Mesodermal cell (in vitro differentiated cells): ENCODE data around the gene DEFB131A.
"Not testable (repeated sequence)": the region's sequence is repeated elsewhere in the genome, so short reads cannot be mapped to it uniquely, and the experiment has no call there.

Experiments used
- H3K27ac ChIP-seq: 2 replicates; pipeline ENCODE4 v1.7.0; 2013; ENCODE audit warnings: mild to moderate bottlenecking, low read depth, low read length, moderate library complexity; ENCODE audit not compliant: severe bottlenecking
- H3K36me3 ChIP-seq: 2 replicates; pipeline ENCODE4 v1.7.1; 2013; ENCODE audit warnings: mild to moderate bottlenecking, low read length, moderate library complexity; ENCODE audit not compliant: control insufficient read depth, insufficient read depth
- H3K4me1 ChIP-seq: one replicate; pipeline ENCODE4 v1.7.1; 2013; ENCODE audit warnings: mild to moderate bottlenecking, low read length; ENCODE audit not compliant: insufficient read depth, control insufficient read depth, poor library complexity, severe bottlenecking
- H3K4me3 ChIP-seq: 2 replicates; pipeline ENCODE4 v1.7.0; 2013; ENCODE audit warnings: low read length, control low read depth, mild to moderate bottlenecking; ENCODE audit not compliant: insufficient read depth, poor library complexity, severe bottlenecking; ENCODE audit errors: extremely low read depth
- H3K9me3 ChIP-seq: 2 replicates; pipeline ENCODE4 v1.7.1; 2013; ENCODE audit warnings: mild to moderate bottlenecking, low read length, moderate library complexity; ENCODE audit not compliant: control insufficient read depth
- WGBS, 2 experiments: methylation state at CpG; one replicate each; pipeline ENCODE4 v1.1.5; 2013; ENCODE audit warnings: missing lambda C conversion rate in 2 of 2; ENCODE audit not compliant: insufficient coverage in 2 of 2; 5-methylcytosine and 5-hydroxymethylcytosine counted together

The DEFB131A gene

DNA sequence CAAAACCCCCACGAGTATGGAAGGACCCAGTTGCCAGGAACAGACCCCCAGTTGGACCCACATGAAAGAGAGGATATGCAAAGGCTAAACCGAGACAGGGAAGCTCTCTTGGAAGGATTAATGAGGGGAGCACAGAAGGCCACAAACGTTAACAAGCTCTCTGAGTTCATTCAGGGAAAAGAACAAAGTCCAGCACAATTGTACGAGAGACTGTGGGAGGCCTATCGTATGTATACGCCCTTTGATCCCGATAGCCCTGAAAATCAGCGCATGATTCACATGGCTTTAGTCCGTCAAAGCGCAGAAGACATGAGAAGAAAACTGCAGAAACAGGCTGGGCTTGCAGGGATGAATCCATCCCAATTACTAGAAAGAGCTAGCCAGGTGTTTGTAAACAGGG lies 8.0 kb downstream of the DEFB131A start:
- WGBS, 2 experiments, result 85 to 88% methylated on average over 7 to 8 of the region's 10 CpGs
- not testable (repeated sequence) for H3K4me1 ChIP-seq, H3K36me3 ChIP-seq, H3K9me3 ChIP-seq, H3K4me3 ChIP-seq, H3K27ac ChIP-seq

DNA sequence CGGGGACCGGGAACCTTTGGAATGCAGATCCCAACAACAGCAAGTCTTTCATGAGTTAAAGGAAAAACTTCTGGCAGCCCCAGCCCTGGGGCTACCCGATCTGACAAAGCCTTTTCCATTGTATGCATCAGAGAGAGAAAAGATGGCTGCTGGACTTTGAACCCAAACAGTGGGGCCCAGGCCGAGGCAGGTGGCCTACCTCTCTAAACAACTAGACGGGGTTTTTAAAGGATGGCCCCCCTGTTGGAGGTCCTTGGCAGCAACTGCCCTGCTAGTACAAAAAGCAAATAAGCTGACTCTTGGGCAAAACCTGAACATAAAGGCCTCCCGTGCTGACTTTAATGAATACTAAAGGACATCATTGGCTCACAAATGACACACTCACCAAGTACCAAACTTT lies 10.1 kb downstream of the DEFB131A start:
- H3K4me1 ChIP-seq, H3K36me3 ChIP-seq, H3K4me3 ChIP-seq, H3K9me3 ChIP-seq, H3K27ac ChIP-seq: not testable (repeated sequence)
- WGBS, 2 experiments, result 79 to 88% methylated on average over 3 to 4 of the region's 6 CpGs

DNA sequence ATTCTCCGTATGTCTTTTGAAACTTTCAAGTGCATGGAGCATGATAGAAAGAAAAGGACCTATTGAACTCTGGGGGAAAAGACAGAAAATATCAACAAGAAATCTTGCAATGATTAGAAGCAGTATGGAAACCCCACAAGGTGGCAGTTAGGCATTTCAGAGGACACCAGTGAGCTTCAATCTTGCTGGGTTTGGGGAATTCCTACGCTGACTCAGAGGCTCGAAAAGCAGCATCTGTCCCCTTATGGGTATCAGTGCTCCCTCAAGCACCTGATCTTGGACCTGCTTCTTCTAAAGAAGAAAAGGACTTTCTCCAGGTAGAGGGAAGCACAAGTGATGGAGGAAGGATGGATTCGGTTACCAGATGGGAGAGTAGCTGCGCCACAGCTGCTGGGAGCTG lies 10.8 kb downstream of the DEFB131A start:
- WGBS, 2 experiments, result 56 to 60% methylated on average over 3 of the region's 5 CpGs
- not testable (repeated sequence) for H3K4me3 ChIP-seq, H3K27ac ChIP-seq, H3K4me1 ChIP-seq, H3K9me3 ChIP-seq, H3K36me3 ChIP-seq

DNA sequence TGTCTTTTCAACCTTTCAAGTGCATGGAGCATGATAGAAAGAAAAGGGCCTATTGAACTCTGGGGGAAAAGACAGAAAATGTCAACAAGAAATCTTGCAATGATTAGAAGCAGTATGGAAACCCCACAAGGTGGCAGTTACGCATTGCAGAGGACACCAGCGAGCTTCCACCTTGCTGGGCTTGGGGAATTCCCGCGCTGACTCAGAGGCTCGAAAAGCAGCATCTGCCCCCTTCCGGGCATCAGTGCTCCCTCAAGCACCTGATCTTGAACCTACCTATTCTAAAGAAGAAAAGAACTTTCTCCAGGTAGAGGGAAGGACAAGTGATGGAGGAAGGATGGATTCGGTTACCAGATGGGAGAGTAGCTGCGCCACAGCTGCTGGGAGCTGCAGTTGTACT lies 35.3 kb downstream of the DEFB131A start:
- no CpG with 5 or more reads among the region's 8 CpGs for WGBS, 2 experiments
- H3K36me3 ChIP-seq, H3K4me3 ChIP-seq, H3K9me3 ChIP-seq, H3K4me1 ChIP-seq, H3K27ac ChIP-seq: not testable (repeated sequence)

DNA sequence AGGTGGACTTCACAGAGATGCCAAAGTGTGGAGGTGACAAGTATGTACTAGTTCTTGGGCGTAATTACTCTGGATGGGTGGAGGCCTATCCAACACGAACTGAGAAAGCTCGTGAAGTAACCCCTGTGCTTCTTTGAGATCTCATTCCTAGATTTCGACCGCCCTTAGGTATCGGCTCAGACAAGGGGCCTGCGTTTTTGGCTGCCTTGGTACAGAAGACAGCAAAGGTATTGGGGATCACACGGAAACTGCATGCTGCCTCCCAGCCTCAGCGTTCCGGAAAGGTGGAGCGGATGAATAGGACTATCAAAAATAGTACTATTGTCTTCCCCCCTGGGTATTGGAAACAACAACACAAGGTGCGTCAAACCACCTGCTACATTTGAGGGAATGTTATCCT lies 35.9 kb downstream of the DEFB131A start:
- H3K4me1 ChIP-seq, H3K4me3 ChIP-seq, H3K27ac ChIP-seq, H3K9me3 ChIP-seq, H3K36me3 ChIP-seq: not testable (repeated sequence)
- WGBS, 2 experiments, result 83 to 87% methylated on average over 12 of the region's 12 CpGs

DNA sequence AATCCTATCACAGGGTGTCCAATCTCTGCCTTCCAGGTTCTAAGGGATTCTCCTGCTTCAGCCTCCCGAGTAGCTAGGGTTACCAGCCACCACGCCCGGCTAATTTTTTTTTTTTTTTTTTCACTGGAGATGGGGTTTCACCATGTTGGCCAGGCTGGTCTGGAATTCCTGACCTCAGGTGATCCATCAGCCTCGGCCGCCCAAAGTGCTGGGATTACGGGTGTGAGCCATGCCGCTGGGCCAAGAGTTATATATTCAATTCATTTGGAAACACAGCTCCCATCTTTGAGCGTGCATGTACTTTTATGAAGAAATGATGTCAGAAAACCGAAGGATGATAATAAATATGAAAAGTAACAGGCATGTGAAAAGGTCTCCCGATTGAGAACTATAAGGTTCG lies 38.7 kb downstream of the DEFB131A start:
- 66 to 100% methylated on average over 3 of the region's 11 CpGs for WGBS, 2 experiments
- H3K4me1 ChIP-seq, result not testable (repeated sequence)

DNA sequence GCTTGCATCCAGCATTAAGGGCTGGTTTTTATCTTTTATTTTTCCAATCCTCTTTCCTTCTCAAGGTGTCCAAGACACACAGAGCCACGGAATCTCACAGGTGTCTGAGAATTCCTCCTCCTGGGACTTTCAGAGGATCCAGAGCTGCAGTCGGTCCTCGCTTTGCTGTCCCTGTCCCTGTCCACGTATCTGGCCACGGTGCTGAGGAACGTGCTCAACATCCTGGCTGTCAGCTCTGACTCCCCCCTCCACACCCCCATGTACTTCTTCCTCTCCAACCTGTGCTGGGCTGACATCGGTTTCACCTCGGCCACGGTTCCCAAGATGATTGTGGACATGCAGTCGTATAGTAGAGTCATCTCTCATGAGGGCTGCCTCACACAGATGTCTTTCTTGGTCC lies 39.5 kb downstream of the DEFB131A start:
- not testable (repeated sequence) for H3K27ac ChIP-seq, H3K4me3 ChIP-seq

More for the DNA sequence above, 38.7 kb downstream of the DEFB131A start:
- not testable (repeated sequence) for H3K9me3 ChIP-seq, H3K36me3 ChIP-seq, H3K27ac ChIP-seq, H3K4me3 ChIP-seq

DNA sequence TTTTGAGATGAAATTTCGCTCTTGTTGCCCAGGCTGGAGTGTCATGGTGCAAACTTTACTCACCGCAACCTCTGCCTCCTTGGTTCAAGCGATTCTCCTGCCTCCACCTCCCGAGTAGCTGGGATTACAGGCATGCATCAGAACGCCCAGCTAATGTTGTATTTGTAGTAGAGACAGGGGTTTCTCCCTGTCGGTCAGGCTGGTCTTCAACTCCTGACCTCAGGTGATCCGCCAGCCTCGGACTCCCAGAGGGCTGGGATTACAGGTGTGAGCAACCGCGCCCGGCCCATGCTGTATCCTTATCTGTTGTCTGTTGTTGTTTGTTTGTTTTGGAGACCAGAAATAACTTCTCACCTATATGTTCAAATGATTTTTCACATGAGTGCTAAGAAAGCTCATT lies 42.7 kb downstream of the DEFB131A start:
- not testable (repeated sequence) for H3K4me3 ChIP-seq, H3K9me3 ChIP-seq, H3K36me3 ChIP-seq, H3K4me1 ChIP-seq, H3K27ac ChIP-seq
- WGBS, 2 experiments, result 67 to 76% methylated on average over 3 to 5 of the region's 11 CpGs

More for the DNA sequence above, 39.5 kb downstream of the DEFB131A start:
- not testable (repeated sequence) for H3K4me1 ChIP-seq, H3K36me3 ChIP-seq, H3K9me3 ChIP-seq
- 80 to 81% methylated on average over 7 to 10 of the region's 10 CpGs for WGBS, 2 experiments

DNA sequence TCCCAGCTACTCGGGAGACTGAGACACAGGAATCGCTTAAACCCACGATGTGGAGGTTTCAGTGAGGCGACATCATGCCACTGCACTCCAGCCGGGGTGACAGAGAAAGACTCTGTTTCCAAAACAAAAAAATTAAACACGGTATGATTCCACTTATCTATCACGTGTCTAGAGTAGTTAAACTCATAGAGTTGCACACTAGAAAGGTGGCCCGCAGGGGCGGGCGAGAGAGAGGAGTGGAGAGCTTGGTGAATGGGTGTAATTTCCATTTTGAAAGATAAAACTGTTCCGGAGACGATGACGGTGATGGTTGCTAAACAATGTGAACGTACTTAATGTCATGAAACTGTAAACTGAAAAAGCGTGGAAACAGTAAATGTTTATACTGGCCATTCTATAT lies 44.6 kb downstream of the DEFB131A start:
- H3K27ac ChIP-seq, H3K4me3 ChIP-seq, H3K4me1 ChIP-seq, H3K9me3 ChIP-seq, H3K36me3 ChIP-seq: not testable (repeated sequence)
- WGBS, 2 experiments, result 91% methylated on average over 5 to 6 of the region's 15 CpGs

DNA sequence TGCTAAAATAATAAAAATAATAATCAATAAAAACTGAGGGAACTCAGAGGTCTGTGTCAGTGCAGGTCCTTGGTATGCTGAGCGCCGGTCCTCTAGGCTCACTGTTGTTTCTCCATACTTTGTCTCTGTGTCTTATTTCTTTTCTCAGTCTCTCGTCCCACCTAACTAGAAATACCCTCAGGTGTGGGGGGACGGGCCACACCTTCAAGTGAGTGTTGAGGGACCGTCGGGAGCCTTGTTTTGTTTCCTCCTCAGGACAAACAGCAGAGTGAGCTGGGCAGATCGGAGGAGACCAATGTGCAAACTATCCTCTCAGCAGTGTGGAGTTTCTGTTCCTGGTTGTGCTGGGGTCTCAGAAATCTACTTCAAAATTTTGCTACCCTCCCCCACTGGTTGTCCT lies 46.3 kb downstream of the DEFB131A start:
- not testable (repeated sequence) for H3K9me3 ChIP-seq, H3K4me1 ChIP-seq, H3K36me3 ChIP-seq, H3K27ac ChIP-seq, H3K4me3 ChIP-seq
- WGBS, 2 experiments, result 83 to 90% methylated on average over 1 to 2 of the region's 7 CpGs

DNA sequence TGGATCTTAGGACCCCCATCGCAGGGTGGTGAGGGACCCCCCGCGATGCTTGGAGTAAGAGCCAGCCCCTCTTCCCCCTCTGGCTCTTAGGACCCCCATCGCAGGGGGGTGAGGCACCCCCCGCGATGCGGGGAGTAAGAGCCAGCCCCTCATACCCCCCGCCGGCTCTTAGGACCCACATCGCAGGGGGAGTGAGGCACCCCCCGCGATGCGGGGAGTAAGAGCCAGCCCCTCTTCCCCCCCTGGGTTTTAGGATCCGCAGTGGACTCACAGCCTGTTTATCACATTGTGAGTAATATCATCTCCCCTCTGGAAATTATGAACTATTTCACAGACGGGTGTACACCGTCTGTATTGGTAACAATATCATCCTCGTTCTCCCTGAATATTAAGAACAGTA lies 46.8 kb downstream of the DEFB131A start:
- H3K4me1 ChIP-seq, H3K36me3 ChIP-seq, H3K9me3 ChIP-seq, H3K27ac ChIP-seq, H3K4me3 ChIP-seq: not testable (repeated sequence)
- WGBS, 2 experiments, result 40 to 72% methylated on average over 2 to 3 of the region's 17 CpGs

DNA sequence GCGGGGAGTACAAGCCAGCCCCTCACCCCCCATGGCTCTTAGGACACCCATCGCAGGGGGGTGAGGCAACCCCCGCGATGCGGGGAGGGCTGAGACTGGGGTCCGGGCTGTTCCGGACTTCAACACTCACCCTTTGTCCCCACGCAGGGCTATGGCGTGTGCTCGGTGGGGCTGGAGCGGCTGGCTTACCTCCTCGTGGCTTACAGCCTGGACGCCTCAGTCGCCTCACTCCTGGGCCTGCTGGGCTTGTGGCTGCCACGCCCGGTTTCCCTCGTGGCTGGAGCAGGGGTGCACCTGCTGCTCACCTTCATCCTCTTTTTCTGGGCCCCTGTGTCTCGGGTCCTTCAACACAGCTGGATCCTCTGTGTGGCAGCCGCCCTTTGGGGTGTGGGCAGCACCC lies 49.4 kb downstream of the DEFB131A start:
- 74 to 77% methylated on average over 13 of the region's 19 CpGs for WGBS, 2 experiments
- not testable (repeated sequence) for H3K9me3 ChIP-seq, H3K36me3 ChIP-seq, H3K27ac ChIP-seq, H3K4me1 ChIP-seq, H3K4me3 ChIP-seq
